GM19455 (cell line): ENCODE measurements around the gene COL9A3.

Source experiments
- ATAC-seq: cut with Tn5 transposase; IDR thresholded peaks from one replicate; pipeline ENCODE4 v1.9.1; 2021; ENCODE audit not compliant: unreplicated experiment

The COL9A3 gene

GRCh38 chr20:62816884-62817873 is at the start of gene COL9A3:
COL9A3 (plus strand) TSS chr20:62817050; CDS start chr20:62817065, 15 bp downstream.
- no peak for ATAC-seq

GRCh38 chr20:62768234-62768546 is 48.7 kb upstream of the COL9A3 start:
- ATAC-seq, result no peak

DNA sequence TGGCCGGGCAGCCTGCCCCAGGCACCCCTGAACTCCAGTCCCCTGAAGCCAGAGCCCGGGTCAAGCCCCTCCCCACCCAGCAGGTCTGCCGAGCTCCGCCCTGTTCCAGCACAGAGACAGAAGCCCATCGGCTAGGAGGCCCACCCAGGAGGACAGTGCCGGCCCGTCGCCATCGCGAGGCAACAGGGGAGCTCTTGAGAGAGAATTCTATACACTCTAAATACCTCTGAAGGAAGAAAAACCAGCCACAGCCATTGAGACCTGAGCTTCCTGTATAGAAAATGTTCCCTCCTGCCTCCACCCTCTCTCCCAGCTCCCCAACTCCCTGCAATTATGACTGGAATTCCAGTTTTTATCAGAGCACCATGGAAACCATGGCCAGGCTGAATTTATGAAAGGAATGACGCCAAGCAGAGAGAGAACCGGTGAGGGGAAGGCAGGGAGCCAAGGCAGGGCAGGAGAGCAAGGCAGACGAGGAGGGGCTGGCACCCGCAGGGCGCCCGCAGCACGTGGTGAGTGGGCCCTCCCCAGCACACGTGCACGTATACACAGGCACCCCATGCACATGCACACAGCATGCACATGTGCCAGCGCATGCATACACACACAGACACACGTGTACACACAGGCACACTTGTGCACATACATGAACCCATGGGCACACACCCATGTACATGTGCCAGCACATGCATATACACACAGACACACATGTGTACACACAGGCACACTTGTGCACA is 48.1 kb upstream of the COL9A3 start:
- ATAC-seq, result no peak

DNA sequence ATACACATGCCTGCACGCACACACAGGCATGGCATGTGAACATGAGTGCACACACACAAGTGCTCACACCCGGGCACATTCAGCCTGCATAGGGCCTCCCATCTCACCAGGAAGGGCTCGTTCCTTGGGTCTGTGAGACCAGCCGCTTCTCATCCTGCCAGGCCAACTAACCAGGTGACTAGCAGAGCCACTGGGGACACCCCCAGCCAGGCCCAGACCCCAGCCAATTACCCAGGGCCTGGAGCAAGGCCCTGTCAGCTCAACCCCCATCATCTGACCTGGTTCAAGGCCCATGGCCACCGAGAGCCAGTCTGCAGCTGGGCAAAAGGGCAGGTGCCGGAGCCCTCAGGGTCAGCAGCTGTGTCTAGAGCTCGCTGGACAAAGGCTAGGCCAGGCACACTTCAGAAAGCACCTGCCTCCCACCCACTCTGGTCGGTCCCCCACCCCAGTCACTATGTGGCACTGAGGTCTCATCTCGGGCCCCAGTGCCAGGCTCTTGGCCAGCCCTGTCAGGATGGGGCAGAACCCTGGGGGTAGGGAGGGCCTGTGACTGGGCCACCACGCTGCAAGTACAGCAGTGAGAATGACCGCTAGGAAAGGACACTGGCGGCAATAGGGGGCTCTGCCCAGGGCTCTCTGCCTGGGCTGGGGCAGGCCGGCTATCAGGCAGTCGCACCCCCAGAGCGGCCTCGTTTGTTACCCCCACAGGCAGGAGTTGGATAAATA is 47.3 kb upstream of the COL9A3 start:
- ATAC-seq, result no peak

- no peak for ATAC-seq
Observed at GRCh38 chr20:62770111-62770910, 46.5 kb upstream of the COL9A3 start.

GRCh38 chr20:62770916-62771315 is 45.9 kb upstream of the COL9A3 start:
- no peak for ATAC-seq

DNA sequence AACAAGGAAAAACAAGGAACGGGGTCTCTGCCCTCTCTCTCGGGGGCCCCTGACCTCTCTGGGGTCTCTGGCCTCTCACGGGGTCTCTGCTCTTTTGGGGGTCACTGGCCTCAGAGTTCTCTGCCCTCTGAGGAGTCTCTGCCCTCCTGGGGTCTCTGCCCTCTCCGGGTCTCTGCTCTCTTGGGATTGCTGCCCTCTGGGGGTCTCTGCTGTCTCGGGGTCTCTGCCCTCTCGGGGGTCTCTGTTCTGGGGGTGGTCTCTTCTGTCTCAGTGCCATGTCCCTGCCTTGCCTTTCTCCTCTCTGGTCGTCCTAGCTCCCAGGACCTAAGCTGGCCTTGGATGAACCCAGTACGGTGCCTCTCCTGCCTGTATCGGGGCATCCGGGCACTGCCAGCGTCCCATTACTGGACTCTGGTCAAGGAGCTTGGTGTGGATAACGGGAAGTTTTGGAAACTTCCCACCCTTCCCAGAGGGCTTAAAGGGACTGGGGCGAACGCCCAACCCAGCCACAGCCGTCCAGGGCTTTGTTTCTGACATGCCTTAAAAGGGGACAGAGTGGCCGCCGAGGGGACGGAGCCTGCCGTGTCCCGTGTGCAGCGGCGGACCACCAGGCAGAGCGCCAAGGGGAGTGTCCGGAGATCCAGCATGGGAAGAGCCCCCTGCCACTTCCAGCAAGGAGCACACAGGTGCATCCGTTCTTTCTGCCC is 45.3 kb upstream of the COL9A3 start:
- ATAC-seq, result no peak

GRCh38 chr20:62772103-62772611 is 44.7 kb upstream of the COL9A3 start:
- no peak for ATAC-seq

DNA sequence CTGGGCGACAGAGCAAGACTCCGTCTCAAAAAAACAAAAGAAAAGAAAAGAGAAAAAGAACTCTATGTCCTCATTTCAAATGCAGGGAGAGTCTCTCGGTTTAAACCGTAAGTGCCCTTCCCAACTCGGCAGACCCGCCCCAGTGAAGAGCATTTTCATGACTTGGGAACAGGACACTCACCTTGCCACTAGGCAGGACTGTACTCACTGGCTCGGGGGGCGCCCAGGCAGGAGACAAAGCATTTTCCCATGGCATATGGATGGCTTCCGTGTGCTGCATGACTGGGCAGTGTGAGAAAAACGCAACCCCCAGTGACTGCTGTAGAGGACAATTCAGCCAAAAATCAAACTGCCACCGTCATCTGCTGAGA is 44.2 kb upstream of the COL9A3 start:
- ATAC-seq, result no peak

GRCh38 chr20:62772990-62773844 is 43.6 kb upstream of the COL9A3 start:
- no peak for ATAC-seq

DNA sequence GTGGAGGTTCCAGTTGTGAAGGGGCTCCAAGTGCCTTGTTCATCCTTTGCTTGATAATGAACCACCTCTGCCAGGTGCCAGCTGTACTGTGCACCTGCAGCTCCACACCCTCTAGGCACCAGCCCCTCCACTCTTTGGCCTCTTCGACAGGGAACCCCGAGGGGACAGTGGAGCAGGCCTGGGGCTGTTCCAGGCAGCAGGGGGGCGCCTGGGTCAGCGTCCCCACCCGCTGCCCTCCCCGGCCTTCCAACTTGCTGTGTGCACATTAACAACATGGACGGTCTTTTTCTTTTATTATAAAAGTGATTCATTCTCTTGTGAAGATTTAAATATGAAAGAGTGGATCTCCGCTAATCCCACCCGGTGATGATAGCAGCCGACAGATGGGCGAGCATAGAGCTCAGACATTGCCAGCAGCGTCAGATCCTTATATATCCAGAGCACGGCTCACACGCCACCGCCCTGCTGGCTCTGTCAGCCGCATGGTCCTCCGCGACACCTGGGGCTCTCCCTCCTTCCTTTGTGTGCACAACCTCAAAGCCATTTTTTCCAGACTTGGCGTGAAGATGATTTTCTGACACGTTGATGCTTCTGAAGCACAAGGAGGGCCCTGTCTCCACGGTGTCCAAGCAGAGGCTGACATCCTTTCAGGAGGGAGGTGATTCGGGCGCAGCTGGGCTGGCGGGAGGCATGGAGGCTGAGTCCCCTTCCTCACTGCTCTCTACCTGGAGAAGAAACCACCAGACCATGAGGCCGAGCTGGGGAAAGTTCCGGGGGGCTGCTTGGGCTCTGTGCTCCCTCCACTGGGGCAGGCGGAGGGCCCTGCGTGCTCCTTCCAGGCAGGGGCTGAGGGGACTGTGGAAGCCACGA is 42.8 kb upstream of the COL9A3 start:
- no peak for ATAC-seq

- ATAC-seq, result no peak
Observed at GRCh38 chr20:62774762-62775161, 42.1 kb upstream of the COL9A3 start.

DNA sequence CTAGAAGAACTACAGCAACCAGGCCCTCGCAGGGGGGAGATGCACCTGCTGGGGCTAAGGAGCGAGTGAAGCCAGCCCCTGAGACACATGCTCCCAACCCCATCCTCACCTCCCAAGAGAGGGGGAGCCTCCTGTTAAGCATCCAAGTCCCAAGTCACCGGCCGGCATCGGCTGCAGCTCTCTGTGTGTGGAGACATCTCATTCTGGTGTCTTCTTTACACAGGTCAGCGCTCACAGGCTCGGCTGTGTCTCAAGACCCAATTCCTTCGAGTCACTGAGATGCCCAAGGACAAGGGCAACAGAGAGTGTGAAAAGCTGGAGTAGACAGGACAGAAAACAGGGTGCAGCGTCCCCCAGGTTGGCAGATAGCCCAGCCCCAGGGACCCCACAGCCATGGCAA is 41.6 kb upstream of the COL9A3 start:
- ATAC-seq, result no peak

DNA sequence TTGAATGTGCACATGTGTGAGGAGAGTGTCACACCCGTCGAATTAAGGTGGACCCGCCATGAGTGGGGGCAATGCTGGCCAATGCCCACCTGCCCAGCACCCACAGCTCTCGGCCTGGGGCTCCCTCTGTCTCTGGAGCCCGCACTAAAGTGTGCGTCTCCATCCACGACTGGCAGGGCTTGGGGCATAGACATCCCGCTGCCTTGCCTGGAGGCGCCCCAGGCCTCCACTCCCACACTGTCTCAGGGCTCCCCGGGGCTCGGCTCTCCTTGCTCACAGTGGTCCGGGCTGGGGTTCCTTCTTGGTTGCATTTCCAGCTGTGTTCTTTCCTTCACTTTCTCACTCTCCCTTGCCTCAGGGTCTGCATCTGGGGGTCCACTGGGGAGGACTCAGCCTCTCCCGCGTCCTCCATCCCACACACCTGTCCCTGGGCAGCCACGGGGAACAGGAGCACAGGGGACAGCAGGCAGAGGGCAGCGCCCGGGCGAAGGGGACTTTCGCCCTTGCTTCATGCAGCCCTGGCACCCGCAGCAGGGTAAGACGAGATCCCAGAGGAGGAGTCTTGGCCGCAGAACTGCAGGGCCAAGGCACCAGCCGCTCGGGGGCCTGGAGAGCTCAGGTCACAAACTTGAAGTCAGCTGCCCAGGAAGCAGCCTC is 40.7 kb upstream of the COL9A3 start:
- ATAC-seq, result no peak

GRCh38 chr20:62776692-62777527 is 39.9 kb upstream of the COL9A3 start:
- ATAC-seq, result no peak

DNA sequence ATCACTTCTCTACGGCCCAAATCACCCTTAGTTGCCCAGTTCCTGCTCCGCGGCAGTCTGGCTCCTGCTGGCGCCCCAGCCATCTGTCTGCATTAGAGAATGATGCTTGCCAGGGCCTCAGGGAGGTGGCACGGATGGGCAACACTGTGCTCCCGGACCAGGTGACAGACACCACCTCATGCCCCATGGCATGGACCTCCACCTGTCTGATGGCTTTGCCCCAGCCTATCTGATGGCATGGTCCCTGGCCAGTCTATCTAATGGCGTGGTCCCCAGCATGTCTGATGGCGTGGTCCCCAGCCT is 39.4 kb upstream of the COL9A3 start:
- no peak for ATAC-seq

- ATAC-seq, result no peak
Observed at GRCh38 chr20:62778058-62778457, 38.8 kb upstream of the COL9A3 start.
